22Rv1 (cell line): ENCODE measurements around the gene UGT2A2.

ENCODE experiments used
- ZFX ChIP-seq: fragments of 450-650 bp; IDR thresholded peaks from 2 replicates; pipeline ENCODE4 v1.6.1; 2017; ENCODE audit warnings: antibody characterized with exemption, borderline replicate concordance
- TF ChIP-seq, protein P1 (sequence below): fragments of 450-650 bp; IDR thresholded peaks from 2 replicates; pipeline ENCODE4 v1.5.1; 2017; ENCODE audit warnings: mild to moderate bottlenecking

DNA sequence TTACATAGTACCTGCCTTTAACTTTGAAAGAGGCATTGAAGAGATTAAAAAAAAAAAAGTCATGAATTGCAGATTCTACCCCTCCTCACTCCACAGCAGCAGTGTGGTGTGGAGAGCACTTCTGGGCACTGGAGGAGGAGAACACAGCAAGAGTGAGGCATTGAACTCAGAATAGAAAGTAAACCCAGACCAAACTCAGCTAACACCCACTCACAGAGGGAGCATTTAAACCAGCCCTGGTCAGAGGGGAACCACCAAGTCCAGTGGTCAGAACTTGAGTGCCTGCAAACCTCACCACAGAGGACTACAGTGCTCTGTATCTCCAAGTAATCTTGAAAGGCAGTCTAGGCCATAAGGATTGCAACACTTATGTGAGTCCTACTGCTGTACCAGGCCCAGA is 29.2 kb upstream of the UGT2A2 start:
- TF ChIP-seq, protein P1, sequence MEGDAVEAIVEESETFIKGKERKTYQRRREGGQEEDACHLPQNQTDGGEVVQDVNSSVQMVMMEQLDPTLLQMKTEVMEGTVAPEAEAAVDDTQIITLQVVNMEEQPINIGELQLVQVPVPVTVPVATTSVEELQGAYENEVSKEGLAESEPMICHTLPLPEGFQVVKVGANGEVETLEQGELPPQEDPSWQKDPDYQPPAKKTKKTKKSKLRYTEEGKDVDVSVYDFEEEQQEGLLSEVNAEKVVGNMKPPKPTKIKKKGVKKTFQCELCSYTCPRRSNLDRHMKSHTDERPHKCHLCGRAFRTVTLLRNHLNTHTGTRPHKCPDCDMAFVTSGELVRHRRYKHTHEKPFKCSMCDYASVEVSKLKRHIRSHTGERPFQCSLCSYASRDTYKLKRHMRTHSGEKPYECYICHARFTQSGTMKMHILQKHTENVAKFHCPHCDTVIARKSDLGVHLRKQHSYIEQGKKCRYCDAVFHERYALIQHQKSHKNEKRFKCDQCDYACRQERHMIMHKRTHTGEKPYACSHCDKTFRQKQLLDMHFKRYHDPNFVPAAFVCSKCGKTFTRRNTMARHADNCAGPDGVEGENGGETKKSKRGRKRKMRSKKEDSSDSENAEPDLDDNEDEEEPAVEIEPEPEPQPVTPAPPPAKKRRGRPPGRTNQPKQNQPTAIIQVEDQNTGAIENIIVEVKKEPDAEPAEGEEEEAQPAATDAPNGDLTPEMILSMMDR, result no peak
- no peak for TF ChIP-seq ZFX
